ENCODE data around the gene ARHGDIG. TPM values are rescaled to one million over a fixed set of nuclear protein-coding genes. Genes with fewer than 3 reads are reported as not detected.
A peak's percentile ranks its signal among the peaks of the same experiment; 100 is the strongest.

ARHGDIG gene
- total RNA-seq, 4 donors from 2014 or later, result 1.2 to 2.7 (median 1.8) TPM

DNA sequence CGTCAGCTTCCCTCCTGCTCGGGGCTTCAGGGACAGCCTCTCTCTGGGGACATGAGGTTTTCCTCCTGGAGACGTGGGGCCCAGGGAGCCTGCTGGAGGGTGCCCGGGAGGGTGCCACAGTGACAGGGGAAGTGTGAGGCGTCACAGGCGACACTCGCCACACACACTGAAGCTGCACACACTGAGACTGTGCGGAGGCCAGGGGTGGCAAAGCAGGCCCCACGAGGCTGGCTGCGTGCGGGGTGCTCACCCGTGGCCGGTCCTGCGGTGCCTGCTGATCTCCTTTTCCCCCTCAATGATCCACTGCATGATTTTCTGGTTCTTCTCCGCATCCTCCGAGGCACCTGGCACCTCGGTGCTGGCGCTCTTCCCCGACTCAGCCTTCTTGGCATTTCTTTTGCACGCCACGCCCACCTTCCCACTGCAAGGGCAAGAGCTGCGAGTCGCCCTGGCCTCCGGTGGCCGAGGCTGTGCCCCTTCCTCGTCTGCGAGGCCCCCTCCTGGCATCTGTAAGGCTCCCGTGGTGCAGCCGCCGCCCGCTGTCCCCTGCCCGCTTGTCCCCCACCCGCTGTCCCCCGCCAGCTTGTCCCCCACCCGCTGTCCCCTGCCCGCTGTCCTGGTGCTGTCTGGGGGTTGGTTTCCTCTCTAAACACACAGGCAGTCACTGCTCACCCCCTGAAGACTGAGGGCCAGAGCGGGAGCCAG is 16.6 kb downstream of the ARHGDIG start:
- H3K9me3 ChIP-seq, result no peaks in the 10 kb centered on the region
- no peak for ATAC-seq
- peaks cover 0 to 68% of the 10 kb centered on the region in 2 donors for H3K36me3 ChIP-seq
- no peaks in the 10 kb centered on the region for H3K27me3 ChIP-seq
- H3K4me1 ChIP-seq, result no peaks in the 10 kb centered on the region
- no peak overlapping the region for H3K4me3 ChIP-seq
- 80 to 88% methylated on average over 2 to 12 of the region's 37 CpGs for WGBS, 2 donors (ENCODE audit: low coverage in 1 of 2)
- TF ChIP-seq POLR2AphosphoS5 (IDR thresholded peaks at IDR 0.05), result no peak
- no peak for TF ChIP-seq CTCF (IDR thresholded peaks at IDR 0.05)
- H3K27ac ChIP-seq, result no peak overlapping the region

- Histone ChIP-seq H3K27ac (no peak overlapping the region), H3K27me3 (no peaks in the 10 kb centered on the region), H3K4me1 (no peaks in the 10 kb centered on the region), H3K36me3 (peaks cover 0 to 68% of the 10 kb centered on the region in 2 donors), H3K9me3 (no peaks in the 10 kb centered on the region), H3K4me3 (no peak overlapping the region)
- TF ChIP-seq POLR2A (IDR thresholded peaks at IDR 0.05) (no peak), CTCF (IDR thresholded peaks at IDR 0.05) (no peak), POLR2AphosphoS5 (IDR thresholded peaks at IDR 0.05) (no peak), EP300 (IDR thresholded peaks at IDR 0.05) (no peak)
- ATAC-seq, result no peak
- no CpG with 5 or more reads among the region's 32 CpGs for WGBS, 2 donors (ENCODE audit: low coverage in 1 of 2)
Observed at GRCh38 chr16:297832-298231, 17.4 kb downstream of the ARHGDIG start.

DNA sequence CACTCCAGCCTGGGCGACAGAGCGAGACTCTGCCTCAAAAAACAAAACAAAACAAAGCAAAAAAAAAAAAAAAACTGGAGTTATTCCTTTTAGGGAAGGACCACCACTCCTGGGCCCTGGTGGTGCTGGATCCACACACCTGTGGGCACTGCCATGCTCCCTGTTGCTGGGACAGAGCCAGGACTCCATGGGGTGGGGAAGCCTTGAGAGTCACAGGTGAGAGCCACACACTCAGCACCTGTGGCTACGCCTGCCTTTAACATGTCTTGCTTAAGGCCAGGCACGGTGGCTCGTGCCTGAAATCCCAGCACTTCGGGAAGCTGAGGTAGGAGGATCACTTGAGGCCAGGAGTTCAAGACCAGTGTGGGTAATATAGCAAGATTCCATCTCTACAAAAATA is 20.8 kb downstream of the ARHGDIG start:
- ATAC-seq, result no peak
- no peak overlapping the region for H3K27ac ChIP-seq
- no peaks in the 10 kb centered on the region for H3K4me1 ChIP-seq
- WGBS, 2 donors (ENCODE audit: low coverage in 1 of 2), result 83 to 95% methylated on average over 2 to 3 of the region's 6 CpGs
- H3K4me3 ChIP-seq, result no peak overlapping the region
- no peaks in the 10 kb centered on the region for H3K27me3 ChIP-seq
- peaks cover 0 to 72% of the 10 kb centered on the region in 2 donors for H3K36me3 ChIP-seq
- TF ChIP-seq POLR2A (IDR thresholded peaks at IDR 0.05) (no peak), EP300 (IDR thresholded peaks at IDR 0.05) (no peak)
- no peaks in the 10 kb centered on the region for H3K9me3 ChIP-seq

- H3K4me3 ChIP-seq, result no peak overlapping the region
- H3K27me3 ChIP-seq, result no peaks in the 10 kb centered on the region
- H3K36me3 ChIP-seq, result peaks cover 0 to 72% of the 10 kb centered on the region in 2 donors
- WGBS, 2 donors (ENCODE audit: low coverage in 1 of 2), result no CpG with 5 or more reads among the region's 13 CpGs
- no peak overlapping the region for H3K27ac ChIP-seq
- no peak for ATAC-seq
- TF ChIP-seq EP300 (IDR thresholded peaks at IDR 0.05) (no peak), POLR2AphosphoS5 (IDR thresholded peaks at IDR 0.05) (no peak), CTCF (IDR thresholded peaks at IDR 0.05) (no peak), POLR2A (IDR thresholded peaks at IDR 0.05) (no peak)
- no peaks in the 10 kb centered on the region for H3K9me3 ChIP-seq
- no peaks in the 10 kb centered on the region for H3K4me1 ChIP-seq
Observed at GRCh38 chr16:301950-302349, 21.6 kb downstream of the ARHGDIG start.

GRCh38 chr16:303760-304505 is 23.5 kb downstream of the ARHGDIG start:
- Histone ChIP-seq H3K4me1 (no peaks in the 10 kb centered on the region), H3K4me3 (no peak overlapping the region), H3K27ac (no peak overlapping the region), H3K27me3 (no peaks in the 10 kb centered on the region), H3K36me3 (peaks cover 0 to 72% of the 10 kb centered on the region in 2 donors), H3K9me3 (no peaks in the 10 kb centered on the region)
- no peak for TF ChIP-seq EP300 (IDR thresholded peaks at IDR 0.05)
- TF ChIP-seq POLR2A (IDR thresholded peaks at IDR 0.05), result no peak
- TF ChIP-seq CTCF (IDR thresholded peaks at IDR 0.05), result no peak
- no peak for TF ChIP-seq POLR2AphosphoS5 (IDR thresholded peaks at IDR 0.05)
- 65 to 88% methylated on average over 2 to 31 of the region's 43 CpGs for WGBS, 2 donors (ENCODE audit: low coverage in 1 of 2)
- peak; percentile 22 for ATAC-seq
